Measurements from ENCODE around the gene CEP85L. TPM values are rescaled to one million over a fixed set of nuclear protein-coding genes. Genes with fewer than 3 reads are reported as not detected.

The CEP85L gene
- total and polyA plus RNA-seq, 2 of the 4 experiments (the other 2 are of a cell fraction), result 2.3 to 25.6 TPM

DNA sequence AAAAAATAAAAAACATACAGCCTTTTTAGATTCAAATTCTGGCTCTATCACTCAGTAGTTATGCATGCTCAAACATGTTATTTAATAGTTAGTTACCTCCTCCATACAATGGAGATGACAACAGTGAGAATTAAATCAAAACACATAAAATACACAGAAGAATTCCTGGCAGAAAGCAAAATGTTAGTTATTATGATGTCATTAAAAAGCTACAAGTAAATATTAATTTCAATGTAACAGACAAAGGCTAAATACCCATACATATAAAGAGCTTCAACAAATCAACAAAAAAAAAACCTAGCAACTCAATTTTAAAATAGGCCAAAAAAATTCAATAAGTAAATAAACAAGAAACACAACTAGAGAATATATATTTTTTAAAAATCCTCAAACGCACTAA, 81.9 kb downstream of the CEP85L start:
- ChIA-PET POLR2A (ENCODE audit: unreplicated experiment) (no interaction called here), CTCF (no interaction called here)
- Histone ChIP-seq H3K4me3 (ENCODE audit: insufficient read depth, low read depth, low read length) (no peak overlapping the region), H2BK120ac (ENCODE audit: low read depth, low read length) (no peak overlapping the region), H4K5ac (ENCODE audit: low read depth, low read length) (no peak overlapping the region), H2BK5ac (ENCODE audit: low read depth, low read length, poor library complexity, severe bottlenecking) (no peak overlapping the region), H2AK9ac (replicated peaks; ENCODE audit: low read depth, low read length, poor library complexity) (no peak overlapping the region), H3K9me3 (ENCODE audit: control insufficient read depth, insufficient read depth, low read length) (peaks cover 6% of the 10 kb centered on the region), H3K4me1 (ENCODE audit: control insufficient read depth, insufficient read depth, low read length) (no peaks in the 10 kb centered on the region), H2AFZ (replicated peaks; ENCODE audit: low read length, poor library complexity) (no peak overlapping the region), H2BK15ac (ENCODE audit: low read depth, low read length) (no peak overlapping the region), H3K14ac (replicated peaks; ENCODE audit: low read depth, low read length) (no peak overlapping the region), H3K27ac (ENCODE audit: insufficient read depth, low read length) (no peak overlapping the region), H4K8ac (ENCODE audit: low read depth in 2 of 2, low read length in 2 of 2) (no peak overlapping the region), H2AK5ac (ENCODE audit: low read depth, low read length) (no peak overlapping the region), H3K4me2 (ENCODE audit: low read depth, low read length) (no peak overlapping the region), H3K27me3 (ENCODE audit: control insufficient read depth, insufficient read depth, low read length) (no peaks in the 10 kb centered on the region), H4K20me1 (ENCODE audit: insufficient read depth, low read length) (no peaks in the 10 kb centered on the region), H2BK20ac (ENCODE audit: low read depth, low read length) (no peak overlapping the region), H3K23ac (ENCODE audit: low read depth, low read length) (no peak overlapping the region), H3K79me1 (ENCODE audit: low read depth in 1 of 2, low read length in 2 of 2) (peaks cover 20 to 23% of the 10 kb centered on the region in 2 experiments), H4K91ac (ENCODE audit: insufficient read depth, low read depth, low read length) (no peak overlapping the region), H3K9me1 (ENCODE audit: insufficient read depth, low read length) (peaks cover 3% of the 10 kb centered on the region; the same call in 1 of the 2 replicates), H3K18ac (ENCODE audit: low read depth, low read length) (no peak overlapping the region), H3K36me3 (ENCODE audit: control insufficient read depth, insufficient read depth, low read length) (peaks cover 8% of the 10 kb centered on the region), H3K56ac (ENCODE audit: extremely low read depth, insufficient read depth, low read length) (no peak overlapping the region), H3K9ac (ENCODE audit: low read depth, low read length) (no peak overlapping the region), H3K4ac (ENCODE audit: low read depth, low read length) (no peak overlapping the region)
- ATAC-seq (ENCODE audit: low read depth) (no peak), DNase-seq (no peak)
- no TSS peak for BruUV-seq (replicated peaks)
- no CpG with 5 or more reads among the region's 1 CpG for WGBS, 2 experiments (ENCODE audit: extremely low coverage in 2 of 2, insufficient read length in 1 of 2)
- intact Hi-C loops (cut with micrococcal nuclease) (loop anchor here (5.0 kb wide), 1 partner anchor 208 kb away; no protein-coding TSS in a partner anchor), in situ Hi-C loops (cut with MboI; ENCODE audit: low sequenced_read_pairs) (no loop called here), dilution Hi-C loops (cut with HindIII; ENCODE audit: low sequenced_read_pairs, unreplicated experiment) (no loop called here)
- TF ChIP-seq ELK1 (IDR thresholded peaks at IDR 0.05; ENCODE audit: borderline replicate concordance, low read depth, low read length) (no peak), RFX5 (IDR thresholded peaks at IDR 0.05; ENCODE audit: low read depth, low read length) (no peak), POLR2A (IDR thresholded peaks at IDR 0.05; ENCODE audit: low read depth, low read length) (no peak), BHLHE40 (IDR thresholded peaks at IDR 0.05; ENCODE audit: low read depth, low read length) (no peak), SMC3 (IDR thresholded peaks at IDR 0.05; ENCODE audit: low read depth, low read length) (no peak), RAD21 (IDR thresholded peaks at IDR 0.05; ENCODE audit: low read length) (no peak), MAFK (IDR thresholded peaks at IDR 0.05; ENCODE audit: low read depth, low read length) (no peak), FOS (IDR thresholded peaks at IDR 0.05; ENCODE audit: low read depth, low read length) (no peak), MAZ (IDR thresholded peaks at IDR 0.05; ENCODE audit: borderline replicate concordance, low read depth, low read length) (no peak), NFE2L2 (IDR thresholded peaks at IDR 0.05; ENCODE audit: low read depth, low read length) (no peak), RCOR1 (IDR thresholded peaks at IDR 0.05; ENCODE audit: insufficient replicate concordance, low read length) (no peak)
